ENCODE results near the gene BPHL.

DNA sequence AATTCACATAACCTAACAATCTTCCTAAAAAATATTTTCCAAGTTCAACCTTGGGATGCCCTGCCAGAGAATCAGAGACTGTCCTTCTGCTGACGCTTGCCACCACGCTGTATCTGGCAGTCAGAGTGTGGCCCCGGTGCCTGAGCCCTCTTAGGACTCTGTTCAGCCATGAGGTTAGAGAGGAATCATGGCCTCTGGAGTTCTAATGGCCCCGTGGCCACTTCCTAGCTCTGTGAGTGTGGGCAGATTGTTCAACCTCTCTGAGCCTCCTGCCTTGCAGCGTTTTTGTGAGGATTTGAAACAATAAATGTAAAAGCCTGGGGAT is 2.2 kb downstream of the BPHL start:
- TF ChIP-seq, protein P1, sequence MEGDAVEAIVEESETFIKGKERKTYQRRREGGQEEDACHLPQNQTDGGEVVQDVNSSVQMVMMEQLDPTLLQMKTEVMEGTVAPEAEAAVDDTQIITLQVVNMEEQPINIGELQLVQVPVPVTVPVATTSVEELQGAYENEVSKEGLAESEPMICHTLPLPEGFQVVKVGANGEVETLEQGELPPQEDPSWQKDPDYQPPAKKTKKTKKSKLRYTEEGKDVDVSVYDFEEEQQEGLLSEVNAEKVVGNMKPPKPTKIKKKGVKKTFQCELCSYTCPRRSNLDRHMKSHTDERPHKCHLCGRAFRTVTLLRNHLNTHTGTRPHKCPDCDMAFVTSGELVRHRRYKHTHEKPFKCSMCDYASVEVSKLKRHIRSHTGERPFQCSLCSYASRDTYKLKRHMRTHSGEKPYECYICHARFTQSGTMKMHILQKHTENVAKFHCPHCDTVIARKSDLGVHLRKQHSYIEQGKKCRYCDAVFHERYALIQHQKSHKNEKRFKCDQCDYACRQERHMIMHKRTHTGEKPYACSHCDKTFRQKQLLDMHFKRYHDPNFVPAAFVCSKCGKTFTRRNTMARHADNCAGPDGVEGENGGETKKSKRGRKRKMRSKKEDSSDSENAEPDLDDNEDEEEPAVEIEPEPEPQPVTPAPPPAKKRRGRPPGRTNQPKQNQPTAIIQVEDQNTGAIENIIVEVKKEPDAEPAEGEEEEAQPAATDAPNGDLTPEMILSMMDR (IDR thresholded peaks at IDR 0.05): no peak
- TF ChIP-seq EP300 (IDR thresholded peaks at IDR 0.05): no peak
- no peak for TF ChIP-seq POLR2A (IDR thresholded peaks at IDR 0.05)

Data from sigmoid colon (tissue), 4 donors.